ENCODE measurements around the gene FBXO10.
"Not testable (repeated sequence)": the region's sequence is repeated elsewhere in the genome, so short reads cannot be mapped to it uniquely, and the experiment has no call there.

Gene FBXO10

DNA sequence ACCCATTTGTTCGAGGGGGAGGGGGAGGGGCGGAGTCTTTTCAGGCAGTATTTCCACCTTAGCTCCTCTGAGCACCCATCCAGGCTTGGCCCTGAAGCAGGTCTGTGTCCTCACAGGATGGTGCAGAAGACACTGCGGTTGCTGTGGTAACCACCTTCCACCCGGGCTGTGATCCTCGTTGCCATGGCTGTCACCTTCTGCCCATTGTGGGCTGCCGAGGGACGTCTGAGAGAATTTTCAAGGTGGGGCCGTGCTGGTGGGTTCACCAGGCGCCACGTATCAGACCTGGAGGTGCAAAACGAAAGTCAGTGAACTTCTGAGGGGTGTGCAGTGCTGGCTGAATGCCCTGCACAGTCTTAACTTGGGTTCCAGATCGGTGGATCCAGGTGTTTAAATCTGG is 63.7 kb downstream of the FBXO10 start:
- no peak for DNase-seq (ENCODE audit: low read depth)

DNA sequence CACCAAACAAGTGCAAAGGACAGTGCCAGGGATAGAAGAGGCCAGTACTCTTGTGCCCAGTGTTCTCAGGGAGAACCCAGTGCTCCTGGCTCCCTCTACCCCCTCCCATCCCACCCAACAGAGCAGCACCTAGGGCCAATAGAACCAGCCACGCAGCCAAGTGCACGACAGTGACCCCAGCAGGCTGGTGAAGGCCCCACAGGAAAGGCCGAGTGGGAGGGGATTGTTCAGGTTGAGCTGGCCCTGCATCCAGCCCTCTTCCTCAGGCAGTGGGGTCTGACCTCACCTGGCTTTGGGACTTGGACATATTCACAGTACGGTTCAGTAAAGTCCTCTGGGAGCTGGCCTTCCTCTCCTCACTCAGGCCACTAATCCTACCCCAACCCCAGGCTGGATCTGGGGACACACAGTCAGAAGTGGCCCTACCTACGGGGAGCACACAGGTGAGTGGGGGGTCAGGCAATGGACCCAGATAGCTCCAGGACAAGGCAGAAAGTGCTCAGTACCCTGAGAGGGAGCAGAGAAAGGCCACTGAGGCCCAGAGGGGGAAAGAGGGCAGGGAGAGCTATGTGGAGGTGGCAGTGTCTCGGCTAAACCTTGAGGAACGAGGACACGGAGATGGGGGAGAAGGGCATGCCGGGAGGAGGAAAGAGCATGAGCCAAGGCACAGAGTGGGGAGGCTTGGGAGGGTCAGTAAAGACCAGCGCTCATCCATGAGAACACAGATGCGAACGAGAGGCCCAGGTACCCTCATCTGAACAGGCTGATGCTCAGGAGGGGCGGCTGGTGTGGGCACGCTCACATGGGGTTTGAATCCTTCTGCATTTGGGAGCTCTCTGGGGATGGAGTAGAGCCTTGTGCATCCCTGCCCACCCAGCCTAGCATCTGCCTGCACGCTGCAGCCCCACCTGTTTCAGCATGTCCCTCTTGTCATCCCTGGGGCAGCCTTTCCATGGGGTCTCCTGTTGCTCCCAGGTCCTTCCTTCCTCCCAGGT is 64.9 kb downstream of the FBXO10 start:
- DNase-seq (ENCODE audit: low read depth), result peak; percentile 45

DNA sequence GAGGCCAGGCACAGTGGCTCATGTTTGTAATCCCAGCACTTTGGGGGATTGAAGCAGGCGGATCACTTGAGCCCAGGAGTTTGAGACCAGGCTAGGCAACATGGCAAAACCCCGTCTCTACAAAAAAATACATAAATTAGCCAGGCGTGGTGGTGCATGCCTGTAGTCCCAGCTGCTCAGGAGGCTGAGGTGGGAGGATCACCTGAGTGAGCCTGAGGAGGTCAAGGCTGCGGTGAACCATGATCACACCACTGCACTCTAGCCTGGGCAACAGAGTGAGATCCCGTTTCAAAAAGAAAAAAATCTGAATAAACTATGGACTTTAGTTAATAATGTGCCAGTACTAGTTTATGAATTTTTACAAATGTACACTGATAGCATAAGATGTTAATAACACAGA is 66.1 kb downstream of the FBXO10 start:
- DNase-seq (ENCODE audit: low read depth), result not testable (repeated sequence)

DNA sequence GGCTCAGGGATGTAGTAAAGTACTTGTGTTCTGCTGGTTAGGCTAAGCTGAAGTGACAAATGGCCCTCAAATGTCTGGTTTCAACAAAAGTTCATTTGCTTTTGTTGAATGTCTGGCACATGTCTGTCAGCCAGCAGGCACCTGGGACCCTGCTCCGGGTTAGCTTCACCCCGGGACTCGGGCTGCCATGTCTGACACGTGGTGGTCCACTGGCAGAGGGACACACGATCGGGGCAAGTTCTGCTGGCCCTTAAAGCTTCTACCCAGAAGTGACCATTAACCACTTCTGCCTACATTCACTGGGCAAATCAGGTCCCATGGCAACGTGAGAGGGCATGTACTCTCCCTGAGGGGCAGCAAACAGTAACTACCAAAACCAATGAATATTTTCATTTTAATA is 66.6 kb downstream of the FBXO10 start:
- DNase-seq (ENCODE audit: low read depth), result no peak

DNA sequence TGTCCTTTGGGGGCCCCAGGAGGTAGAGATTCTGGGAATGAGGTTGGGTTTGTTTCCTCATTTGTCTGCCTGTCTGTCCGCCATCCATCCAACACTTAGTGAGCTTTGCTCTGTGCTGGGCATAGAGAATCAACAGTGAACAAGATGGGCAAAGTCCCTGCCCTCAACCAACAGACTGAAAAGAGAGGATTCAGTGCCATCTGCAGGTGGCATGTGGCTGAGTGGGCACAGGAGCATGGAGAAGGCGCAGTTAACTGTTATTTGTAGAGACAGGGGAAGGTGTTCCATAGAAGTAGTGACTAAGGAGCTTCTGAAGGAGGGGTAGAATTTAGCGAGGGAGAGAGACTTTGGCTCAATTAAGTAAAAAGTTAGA is 67.4 kb downstream of the FBXO10 start:
- no peak for DNase-seq (ENCODE audit: low read depth)

DNA sequence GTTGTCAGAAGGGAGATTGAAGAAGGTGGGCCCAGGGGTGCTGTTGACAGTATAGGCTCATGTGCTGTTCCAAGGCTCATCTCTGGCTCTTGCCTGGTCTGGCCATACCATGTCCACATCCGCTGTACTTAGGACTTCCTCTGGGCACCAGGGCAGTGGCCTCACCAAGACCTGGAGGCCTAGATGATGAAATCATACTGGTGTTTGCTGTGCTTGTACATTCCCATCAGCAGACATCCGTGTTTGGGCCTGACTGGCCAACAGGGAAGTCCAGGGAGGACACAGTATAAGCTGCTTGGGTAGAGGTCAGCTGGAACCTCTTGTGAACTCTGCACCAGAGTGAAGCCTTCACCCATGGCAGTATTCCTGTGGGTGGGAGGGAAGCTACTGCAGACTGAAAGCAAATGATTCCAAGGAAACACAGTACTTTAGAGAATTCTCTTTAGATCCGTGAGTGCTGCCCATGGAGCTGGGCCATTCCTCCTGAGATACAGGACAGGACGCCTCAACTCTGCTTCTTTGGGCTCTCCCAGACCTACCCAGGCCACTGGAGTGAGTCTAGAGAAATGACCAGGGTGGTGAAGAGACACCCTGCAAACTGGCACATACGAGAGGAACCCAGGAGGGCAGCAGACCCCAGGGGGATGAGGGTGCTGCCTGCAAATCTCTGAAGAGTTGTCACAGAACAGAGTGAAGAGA is 67.9 kb downstream of the FBXO10 start:
- DNase-seq (ENCODE audit: low read depth), result no peak

DNA sequence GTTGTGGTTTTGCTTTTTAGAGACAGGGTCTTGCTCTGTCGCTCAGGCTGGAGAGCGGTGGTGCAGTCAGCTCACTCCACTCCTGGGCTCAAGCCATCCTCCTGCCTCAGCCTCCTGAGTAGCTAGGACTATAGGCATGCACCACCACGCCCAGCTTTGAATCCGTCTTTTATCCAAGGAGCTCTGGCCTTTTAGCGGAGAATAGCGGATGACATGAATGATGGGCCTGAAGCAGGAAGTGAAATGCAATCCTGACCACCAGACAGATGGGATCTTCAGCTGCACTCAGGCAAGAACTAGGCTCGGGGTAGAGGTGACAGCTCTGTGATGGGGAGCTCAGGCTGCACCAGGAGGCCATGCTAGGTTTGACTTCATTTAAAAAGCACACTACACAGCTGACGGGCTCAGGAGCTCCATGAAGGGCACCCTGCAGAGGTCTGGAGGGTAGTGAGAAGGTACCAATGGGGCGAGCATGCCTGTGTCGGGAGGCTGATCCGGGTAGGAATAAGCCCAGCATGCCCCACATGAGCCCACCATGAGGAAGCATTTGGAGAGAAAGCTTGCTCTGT is 68.5 kb downstream of the FBXO10 start:
- DNase-seq (ENCODE audit: low read depth), result no peak

DNA sequence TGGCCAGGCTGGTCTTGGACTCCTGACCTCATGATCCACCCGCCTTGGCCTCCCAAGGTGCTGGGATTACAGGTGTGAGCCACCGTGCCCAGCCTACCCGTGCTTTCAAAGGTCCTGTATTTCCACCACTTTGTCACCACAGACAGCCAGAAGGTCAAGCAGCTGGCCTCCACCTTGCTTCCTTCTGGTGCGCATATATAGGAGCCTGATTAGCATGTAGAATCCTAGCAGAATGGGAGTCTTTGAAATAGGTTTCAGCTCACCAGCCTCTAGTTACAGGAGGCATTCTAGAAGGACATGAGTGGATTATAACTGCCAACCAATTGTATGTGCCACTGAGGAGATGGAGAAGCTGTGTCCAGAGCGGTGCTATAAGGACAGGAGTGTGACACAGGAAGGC is 71.6 kb downstream of the FBXO10 start:
- DNase-seq (ENCODE audit: low read depth), result no peak

DNA sequence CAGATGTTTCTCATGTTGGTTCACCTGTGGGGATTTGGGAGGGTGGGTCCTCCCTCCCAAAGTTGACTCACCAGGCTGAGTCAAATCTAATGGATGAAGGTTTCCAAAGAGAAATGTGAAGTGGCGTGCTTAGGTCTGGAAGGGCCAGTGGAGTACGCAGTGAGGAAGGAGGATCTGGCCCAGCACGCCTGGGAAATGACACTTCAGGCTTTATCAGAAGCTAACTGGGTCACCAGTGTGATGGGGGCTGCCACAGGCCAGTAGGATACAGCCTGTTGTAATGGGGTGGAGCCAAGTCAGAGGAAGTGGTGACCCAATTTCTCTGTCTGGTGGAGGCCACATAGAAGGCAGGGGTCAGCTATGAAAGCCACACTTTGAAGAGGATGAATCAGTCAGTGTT is 72.4 kb downstream of the FBXO10 start:
- peak; percentile 34 for DNase-seq (ENCODE audit: low read depth)

DNA sequence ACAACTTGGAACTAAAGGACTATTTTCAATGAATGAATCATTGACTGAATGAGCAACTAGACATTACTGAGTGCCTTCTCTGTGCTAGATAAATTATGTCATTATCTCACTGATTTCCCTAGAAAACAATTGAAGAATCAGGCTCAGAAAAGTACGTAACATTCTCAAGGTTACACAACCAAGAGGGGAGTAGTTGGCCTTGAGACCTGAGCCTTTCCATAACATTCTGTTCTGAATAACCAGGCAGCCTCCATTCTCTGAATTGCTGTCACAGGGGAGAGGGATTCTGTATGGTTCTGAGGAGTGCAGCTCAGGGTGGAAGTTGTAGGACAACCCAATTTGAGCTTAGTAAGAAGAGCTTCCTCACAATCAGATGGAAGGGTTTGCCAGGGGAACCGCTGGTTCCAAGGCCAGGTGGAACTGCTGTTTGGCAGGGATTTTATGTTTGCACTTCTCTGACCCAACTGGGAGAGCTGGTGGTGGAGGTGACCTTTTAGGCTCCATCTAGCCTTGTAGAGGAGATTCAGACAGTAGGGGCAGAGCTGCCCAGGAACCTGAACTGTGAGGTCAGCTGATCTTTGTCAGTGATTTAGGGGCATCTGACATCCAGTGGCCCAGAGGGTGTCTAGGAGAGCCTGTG is 74.1 kb downstream of the FBXO10 start:
- no peak for DNase-seq (ENCODE audit: low read depth)

DNA sequence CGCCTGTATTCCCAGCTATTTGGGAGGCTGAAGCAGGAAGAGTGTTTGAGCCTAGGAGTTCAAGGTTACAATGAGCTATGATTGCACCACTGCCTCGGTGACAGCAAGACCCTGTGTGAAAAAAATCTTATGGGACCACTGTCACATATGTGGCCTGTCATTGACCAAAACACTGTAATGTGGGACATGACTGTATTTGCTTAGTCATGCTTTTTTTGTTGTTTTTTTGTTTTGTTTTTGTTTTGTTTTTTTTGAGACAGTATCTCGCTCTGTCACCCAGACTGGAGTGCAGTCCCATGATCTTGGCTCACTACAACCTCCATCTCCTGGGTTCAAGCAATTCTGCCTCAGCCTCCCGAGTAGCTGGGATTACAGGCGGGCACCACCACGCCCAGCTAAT is 76.9 kb downstream of the FBXO10 start:
- DNase-seq (ENCODE audit: low read depth), result no peak

DNA sequence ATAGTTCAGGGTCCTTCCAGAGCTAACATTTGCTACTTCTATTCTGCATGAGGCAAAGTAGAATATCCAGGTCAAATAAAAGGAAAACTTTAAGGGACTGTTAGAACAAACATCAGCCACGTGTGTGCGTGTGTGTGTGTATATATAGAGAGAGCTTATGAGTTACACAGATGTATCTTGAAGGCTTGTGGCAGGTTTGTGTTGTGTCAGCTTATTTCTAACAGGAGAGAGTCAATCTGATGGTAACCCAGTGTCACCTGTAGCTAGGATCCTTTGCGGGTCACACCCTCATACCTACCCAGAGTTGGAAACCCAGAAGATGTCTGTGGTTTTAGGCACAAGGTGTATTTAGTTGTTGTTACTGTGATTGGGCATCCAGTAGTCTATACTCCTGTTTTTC is 77.7 kb downstream of the FBXO10 start:
- DNase-seq (ENCODE audit: low read depth), result no peak

DNA sequence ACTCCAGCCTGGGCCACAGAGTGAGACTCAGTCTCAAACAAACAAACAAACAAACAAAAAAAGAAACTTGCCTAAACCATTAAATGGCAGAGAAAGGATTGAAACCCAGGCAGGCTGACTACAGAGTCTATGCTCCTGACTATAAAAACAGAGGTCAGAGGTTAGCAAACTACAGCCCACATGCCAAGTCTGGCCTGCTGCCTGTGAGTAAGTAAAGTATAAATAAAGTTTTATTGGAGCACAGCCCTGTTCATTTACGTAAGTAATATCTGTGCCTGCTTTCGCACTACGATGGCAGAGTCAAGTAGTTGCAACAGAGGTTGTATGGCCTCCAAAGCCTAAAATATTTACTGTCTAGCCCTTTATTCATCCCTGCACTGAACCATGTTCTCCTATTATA is 78.9 kb downstream of the FBXO10 start:
- DNase-seq (ENCODE audit: low read depth), result no peak

DNA sequence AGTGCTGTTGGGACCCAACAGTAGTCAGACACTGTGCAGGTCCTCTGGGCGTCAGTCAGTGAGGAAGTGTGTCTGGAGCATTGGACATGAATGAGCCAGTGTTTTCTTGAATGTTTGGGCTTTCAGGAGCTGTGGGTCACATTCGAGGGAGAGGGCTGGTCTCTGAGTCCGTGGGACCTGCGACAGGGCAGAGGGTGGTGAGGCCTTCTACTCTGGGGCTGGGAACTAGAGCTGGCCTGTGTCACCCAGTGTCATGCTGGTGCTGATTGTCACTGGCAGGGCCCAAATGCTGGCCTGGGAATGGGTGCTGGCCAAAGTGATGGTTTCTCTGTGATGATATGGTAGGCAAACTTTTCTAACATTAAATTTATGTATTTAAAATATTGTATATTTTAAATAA is 80.2 kb downstream of the FBXO10 start:
- no peak for DNase-seq (ENCODE audit: low read depth)

DNA sequence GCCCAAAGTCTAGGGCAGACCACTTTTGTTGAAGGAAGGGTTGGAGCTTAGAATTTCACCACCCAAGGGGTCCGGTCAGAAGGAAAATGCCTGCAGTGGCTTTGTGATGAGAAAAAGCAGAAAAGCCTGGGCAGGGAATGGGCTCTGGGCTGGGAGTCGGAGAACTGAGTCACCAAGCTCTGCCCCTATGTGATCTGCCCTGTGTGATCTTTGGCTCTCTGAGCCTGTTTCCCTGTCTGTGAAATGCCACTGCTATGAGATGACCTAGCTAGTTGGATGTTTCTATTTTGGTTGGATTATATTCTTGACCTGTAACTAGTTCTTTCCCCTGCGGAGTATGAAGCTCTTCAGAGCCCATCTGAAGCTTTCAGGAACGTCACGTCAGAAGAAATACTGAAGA is 80.6 kb downstream of the FBXO10 start:
- DNase-seq (ENCODE audit: low read depth), result no peak

DNA sequence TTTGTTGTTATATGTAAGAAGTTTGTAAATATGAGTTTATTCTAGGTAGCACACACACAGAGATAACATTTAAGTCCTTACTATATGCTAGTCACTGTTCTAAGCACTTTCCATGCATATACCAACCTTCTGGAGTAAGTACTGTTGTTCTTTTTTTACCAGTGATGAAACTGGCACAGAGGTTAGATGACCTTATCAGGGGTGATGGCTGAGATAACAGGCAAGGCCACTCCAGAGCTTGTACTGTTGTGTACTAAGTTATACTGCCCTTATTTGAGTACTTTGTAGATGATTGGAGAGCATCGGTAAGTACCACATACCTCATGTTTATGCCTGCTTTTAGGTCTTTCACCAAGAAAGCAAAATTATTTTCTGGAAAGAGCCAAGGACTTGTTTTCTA is 84.2 kb downstream of the FBXO10 start:
- no peak for DNase-seq (ENCODE audit: low read depth)

DNA sequence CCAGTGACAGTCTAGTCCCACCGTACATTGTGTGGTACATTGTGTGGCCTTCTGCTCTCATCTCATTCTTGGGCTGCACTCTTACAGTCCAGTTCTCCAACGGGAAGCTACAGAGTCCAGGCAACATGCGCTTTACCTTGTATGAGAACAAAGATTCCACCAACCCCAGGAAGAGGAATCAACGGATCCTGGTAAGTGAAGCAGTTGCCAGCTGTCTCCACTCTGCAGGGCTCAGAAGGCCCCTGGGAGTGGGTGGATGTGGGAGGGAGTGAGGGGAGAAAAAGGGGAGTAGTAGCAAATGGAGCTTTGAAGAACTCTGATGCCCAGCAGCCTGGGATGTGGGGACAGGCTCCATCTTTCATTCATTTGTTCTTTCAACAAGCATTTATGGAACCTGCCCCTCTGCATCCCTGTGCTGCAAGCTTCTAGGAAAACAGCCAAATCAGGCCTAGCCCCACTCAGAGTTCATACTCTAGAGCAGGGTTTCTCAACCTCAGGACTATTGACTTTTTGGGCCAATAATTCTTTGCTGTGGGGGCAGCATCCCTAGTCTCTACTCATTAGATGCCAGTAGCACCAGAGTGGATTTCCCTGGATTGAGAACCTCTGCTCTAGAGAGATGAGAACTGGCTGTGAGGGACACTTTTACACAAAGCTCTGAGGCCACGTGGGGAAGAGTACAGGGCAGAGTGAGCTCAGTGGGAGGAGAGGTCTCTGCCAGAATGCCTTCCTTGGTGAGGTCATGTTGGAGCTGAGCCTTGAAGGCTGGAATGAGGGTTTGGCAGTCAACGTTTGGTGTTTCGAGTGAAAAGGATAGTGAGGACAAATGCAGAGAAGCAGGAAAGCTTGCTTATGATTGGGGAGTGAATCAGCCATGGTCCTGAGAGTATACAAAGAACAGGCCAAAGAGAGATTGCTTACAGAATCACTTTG is 89.3 kb downstream of the FBXO10 start:
- peak; percentile 78 for DNase-seq (ENCODE audit: low read depth)

DNA sequence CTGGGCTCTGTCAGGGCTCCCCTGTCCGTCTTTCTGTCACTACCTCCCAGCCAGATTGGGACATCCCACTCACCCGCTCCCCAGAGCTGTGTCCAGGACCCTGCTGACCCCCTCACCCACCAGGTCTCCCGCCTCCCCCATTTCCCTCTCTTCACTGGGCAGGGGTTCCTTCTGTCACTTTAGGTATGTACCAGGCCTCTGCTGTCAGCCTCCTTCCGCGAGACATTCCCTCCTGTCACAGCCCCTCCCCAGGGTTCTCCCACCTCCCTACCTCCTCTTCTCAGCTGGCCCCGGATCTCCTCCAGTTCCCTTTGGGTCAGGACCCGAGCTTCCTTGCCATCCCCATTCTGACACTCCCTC is 89.9 kb downstream of the FBXO10 start:
- no peak for DNase-seq (ENCODE audit: low read depth)

DNA sequence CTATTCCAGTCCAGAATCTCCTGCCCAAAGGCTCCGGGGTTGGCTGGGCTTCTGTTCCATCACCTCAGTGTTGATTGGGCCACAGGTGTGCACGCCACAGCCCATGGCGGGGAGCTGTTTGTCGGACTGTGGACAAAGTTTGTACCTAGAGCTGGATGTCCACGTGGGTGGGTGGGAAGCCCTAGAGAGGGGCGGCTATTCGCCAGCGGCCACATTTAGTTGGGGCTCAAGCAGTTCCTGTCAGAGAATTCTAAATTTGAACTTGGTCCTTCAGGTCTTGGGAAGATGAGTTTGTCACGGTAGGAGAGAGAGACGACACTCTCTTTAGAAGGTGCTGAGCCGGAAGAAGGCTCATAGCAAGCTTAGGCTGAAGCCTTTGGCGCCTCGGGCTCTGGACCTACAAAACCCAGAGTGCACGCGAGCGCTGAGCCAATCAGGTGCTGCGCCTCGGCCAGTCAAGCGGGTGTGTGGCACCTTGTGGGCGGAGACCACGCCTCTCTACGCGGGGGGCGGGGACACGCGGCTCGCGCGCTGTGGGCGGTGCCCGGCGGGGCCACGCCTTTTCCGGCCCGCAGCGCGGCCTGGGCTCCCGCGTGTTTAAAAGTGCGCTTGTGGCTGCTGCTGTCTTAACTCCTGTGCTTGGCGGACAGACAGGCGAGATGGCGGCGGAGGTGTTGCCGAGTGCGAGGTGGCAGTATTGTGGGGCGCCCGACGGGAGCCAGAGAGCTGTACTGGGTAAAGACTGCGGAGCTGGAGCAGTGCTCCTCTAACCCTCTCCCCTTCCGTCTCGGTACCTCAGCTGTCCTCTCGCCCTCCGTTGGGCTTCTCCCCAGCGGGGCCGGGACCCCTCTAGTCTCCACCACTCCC is 90.6 kb downstream of the FBXO10 start, which contains the start of gene POLR1E:
Gene POLR1E, plus strand, starts transcription at position 560 of the 867 bp plus-strand sequence. Its CDS starts 100 bp downstream, at position 660.
- peak; percentile 97 for DNase-seq (ENCODE audit: low read depth)

DNA sequence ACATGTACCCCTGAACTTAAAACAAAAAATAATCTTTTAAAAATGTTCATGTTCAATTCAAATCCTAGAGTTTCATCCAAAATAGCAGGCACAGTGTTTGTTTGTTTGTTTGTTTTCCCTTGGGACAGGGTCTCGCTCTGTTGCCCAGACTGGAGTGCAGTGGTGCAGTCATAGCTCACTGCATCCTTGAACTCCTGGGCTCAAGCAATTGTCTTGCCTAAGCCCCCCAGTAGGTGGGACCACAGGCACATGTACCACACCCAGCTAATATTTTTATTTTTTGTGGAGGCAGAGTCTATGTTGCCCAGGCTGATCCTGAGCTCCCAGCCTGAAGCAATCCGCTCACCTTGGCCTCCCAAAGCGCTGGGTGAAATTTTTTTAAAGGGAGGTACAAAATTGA is 95.4 kb downstream of the FBXO10 start:
- peak; percentile 16 for DNase-seq (ENCODE audit: low read depth)

Data from ELR (cell line).